WI38 (cell line): ENCODE results near the gene PNKP.

Experiments
- H3K4me3 ChIP-seq: 2 replicates; pipeline ENCODE4 v1.5.1; 2011; ENCODE audit warnings: low read depth, mild to moderate bottlenecking, control low read depth, low read length
- TF ChIP-seq, protein P1 (sequence below): IDR thresholded peaks from 2 replicates; pipeline ENCODE4 v1.5.1; 2012; ENCODE audit warnings: low read depth, mild to moderate bottlenecking, control low read depth, low read length

Gene PNKP

DNA sequence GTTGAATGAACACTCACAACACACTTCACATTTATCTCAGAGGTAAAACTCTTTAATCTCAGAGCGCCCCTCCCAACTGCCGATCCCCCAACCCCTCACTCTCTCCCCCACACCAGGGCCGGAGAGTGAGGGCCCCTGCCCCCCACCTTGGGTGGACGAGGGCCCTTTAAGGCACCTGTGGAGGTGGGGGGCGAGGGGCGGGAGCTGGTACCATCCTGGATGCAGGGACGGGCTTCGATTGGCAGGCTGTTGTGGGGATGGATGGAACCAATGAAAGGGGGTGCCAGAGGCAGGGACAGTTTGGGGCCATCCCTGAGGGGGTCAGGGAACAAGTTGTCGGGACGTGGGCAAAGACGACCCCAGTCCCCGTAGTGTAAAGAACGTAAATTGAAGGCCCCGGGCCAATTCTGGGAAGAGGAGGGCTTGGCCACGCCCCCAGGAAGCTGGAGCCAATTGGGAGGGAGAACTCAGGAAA is 1.7 kb upstream of the PNKP start:
- TF ChIP-seq, protein P1, sequence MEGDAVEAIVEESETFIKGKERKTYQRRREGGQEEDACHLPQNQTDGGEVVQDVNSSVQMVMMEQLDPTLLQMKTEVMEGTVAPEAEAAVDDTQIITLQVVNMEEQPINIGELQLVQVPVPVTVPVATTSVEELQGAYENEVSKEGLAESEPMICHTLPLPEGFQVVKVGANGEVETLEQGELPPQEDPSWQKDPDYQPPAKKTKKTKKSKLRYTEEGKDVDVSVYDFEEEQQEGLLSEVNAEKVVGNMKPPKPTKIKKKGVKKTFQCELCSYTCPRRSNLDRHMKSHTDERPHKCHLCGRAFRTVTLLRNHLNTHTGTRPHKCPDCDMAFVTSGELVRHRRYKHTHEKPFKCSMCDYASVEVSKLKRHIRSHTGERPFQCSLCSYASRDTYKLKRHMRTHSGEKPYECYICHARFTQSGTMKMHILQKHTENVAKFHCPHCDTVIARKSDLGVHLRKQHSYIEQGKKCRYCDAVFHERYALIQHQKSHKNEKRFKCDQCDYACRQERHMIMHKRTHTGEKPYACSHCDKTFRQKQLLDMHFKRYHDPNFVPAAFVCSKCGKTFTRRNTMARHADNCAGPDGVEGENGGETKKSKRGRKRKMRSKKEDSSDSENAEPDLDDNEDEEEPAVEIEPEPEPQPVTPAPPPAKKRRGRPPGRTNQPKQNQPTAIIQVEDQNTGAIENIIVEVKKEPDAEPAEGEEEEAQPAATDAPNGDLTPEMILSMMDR = no peak
- peak overlapping the region; percentile 40 for H3K4me3 ChIP-seq

DNA sequence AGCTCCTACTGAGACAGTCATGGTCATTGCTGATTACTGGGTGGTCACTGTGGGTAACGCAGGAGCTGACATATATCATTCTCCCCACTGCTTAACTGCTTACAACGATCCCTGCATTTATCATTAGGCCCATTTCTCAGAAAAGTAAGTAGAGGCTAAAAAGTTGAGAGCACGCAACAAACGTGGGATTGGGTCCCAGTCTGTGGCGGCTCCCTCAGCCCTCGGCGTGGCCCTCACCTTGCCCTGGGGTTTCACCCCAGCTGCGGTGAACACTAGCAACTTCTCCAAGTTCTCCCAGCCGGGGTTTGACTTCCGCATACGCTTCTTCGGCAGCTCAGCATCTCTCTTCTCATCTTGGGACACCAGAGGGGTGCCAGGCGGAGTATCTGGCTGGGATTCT is 2.5 kb downstream of the PNKP start:
- no peak overlapping the region for H3K4me3 ChIP-seq
- TF ChIP-seq, protein P1 = no peak

DNA sequence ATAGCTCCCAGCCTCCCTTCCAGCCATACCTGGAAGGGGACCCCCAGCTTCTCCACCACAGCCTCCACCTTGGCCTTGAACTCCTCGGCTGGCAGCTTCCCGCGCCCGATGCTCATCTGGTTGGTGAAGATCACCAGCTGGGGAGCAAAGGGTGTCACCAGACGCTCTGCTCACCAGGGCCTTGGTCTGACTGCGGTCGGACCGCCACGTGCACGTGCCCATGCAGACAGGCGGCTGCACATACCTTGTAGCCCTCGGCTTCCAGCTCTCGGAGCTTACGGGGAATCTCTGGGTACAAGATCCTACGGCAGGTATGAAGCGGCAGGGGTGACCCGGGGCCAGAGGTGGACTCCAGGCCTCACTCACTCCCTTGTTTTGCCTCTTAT is 3.4 kb downstream of the PNKP start:
- TF ChIP-seq, protein P1 = no peak
- H3K4me3 ChIP-seq = no peak overlapping the region

DNA sequence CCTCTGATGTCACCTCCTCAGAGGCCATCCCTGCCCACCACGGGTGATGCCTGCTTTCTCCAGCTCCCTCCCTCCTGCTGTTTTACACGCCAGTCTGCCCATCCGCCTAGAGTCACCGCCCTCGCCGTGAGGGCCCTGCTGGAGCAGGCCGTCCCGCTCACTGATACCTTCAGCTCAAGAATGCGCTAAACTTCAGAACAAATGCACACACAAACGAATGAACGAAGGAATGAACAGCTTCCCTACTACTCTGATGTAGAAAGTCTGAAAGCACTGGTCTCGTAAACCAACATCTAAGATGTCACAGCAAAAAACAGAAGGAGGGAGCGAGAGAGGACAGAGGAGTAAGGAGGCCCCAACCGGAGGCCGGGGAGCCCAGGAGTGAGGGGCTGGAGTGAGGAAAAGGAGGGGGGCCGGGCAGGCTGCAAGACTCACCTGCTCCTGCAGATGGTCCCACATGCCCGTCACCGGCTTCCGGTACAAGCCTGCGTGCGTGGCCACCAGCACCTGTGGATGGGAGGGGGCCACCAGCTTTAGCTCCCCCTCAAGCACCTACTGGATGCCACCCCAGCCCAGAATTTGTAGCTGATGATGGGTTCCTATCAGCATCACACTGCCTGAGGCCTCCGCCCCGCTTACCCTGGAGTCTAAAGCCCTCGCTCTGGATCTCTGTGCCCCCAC is 4.0 kb downstream of the PNKP start:
- TF ChIP-seq, protein P1 = no peak
- H3K4me3 ChIP-seq = no peak overlapping the region

DNA sequence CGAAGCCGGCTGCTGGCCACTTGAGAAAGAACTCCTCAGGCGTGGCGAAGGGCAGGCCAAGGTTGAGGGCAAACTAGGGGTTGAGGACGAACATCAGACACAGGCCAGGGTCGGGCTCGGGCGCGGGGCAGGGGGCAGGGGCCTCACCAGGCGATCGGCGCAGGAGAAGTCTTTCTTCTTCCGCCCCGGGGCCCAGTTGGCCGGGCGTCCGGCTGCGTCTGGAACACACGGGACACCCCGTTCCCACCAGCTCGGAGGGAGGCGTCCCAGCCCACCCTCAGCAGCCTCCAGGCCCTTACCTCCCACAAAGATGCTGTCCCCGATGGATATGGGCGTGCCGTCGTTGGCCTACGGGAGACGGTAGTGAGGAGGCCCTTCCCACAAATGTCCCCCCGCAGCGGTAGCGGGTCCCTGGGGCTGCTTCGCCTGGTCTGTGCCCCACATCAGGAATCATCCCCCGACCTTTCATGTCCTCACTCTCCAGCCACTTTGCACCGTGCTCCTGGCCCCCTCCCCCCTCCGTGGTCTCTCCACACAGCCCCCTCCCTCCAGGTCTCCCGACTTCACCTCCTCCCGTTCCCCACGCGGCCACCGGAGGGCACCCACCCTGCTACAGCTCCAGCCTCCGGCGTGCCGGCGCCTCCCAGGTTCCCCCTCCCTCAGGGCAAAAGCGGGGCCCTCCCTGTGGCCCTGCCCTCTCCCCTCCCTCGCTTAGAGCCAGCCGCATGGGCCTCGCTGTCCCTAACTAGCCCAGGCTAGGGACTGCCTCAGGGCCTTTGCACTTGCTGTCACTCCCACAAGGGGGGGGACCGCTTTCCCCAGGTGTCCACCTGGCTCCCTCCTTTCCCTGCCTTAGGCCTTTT is 4.8 kb downstream of the PNKP start:
- no peak overlapping the region for H3K4me3 ChIP-seq
- TF ChIP-seq, protein P1 = no peak

DNA sequence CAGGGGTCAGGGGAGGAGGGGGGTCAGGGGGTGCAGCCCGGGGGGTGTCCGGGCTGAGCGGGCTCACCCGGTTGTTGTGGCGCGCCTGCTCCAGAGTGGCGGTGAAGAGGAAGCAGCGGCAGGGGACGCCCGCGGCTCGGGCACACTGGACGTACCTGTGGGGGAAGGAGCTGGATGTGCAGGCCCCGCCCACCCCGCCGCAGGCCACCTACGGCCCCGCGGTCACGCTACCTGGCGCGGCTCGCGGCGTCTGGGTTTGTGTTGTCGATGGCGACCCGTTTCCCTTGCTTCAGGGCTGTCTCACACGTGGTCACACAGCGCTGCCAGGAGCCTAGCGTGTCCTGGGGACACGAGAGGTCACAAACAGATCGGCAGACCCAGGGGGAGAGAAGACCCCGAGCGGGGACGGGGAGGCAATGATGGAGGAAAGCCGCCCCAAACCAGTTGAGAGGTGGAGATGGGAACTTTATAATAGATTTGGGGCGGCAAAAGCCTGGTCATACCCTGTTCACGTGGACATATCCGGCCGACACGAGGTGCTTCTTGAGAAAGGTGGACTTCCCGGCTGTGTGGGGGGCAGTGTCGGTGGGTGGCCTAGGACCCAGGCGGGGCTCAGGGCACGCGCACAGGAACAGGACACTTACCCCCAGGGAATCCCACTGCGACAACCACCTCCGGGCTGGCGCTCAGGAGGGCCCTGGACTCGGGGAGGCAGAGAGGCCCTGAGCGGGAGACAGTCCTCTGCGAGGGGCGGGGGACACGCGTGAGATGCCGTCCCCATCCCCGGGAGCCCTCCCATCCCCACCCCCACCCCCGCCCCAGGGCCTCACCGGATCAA is 5.6 kb downstream of the PNKP start:
- no peak overlapping the region for H3K4me3 ChIP-seq
- TF ChIP-seq, protein P1 = no peak
